Stimulated activated naive CD8-positive, alpha-beta T cell treated with anti-CD3 and anti-CD28 coated beads, Interleukin-15, Interleukin-2, amounts not matched to agents 100 ng/mL and 50 ng/mL, for 24 hours (primary cell): Measurements from ENCODE around the gene LRCOL1.

ENCODE experiments used
- H3K27ac Mint-ChIP-seq: one replicate; pipeline ENCODE4 v1.8.0; 2021; ENCODE audit warnings: mild to moderate bottlenecking, mixed read lengths
- H3K27me3 Mint-ChIP-seq: one replicate; pipeline ENCODE4 v1.8.0; 2021; ENCODE audit warnings: mixed read lengths
- H3K36me3 Mint-ChIP-seq: one replicate; pipeline ENCODE4 v1.8.0; 2021; ENCODE audit warnings: low read depth, mixed read lengths
- H3K4me1 Mint-ChIP-seq: one replicate; pipeline ENCODE4 v1.8.0; 2021; ENCODE audit warnings: low read depth, mixed read lengths
- H3K4me3 Mint-ChIP-seq: one replicate; pipeline ENCODE4 v1.8.0; 2021; ENCODE audit warnings: mild to moderate bottlenecking, mixed read lengths
- H3K9me3 Mint-ChIP-seq: one replicate; pipeline ENCODE4 v1.8.0; 2021; ENCODE audit warnings: mixed read lengths

LRCOL1 gene

GRCh38 chr12:132625731-132626430, 15.5 kb upstream of the LRCOL1 start:
- H3K36me3 Mint-ChIP-seq: peaks cover 53% of the 10 kb centered on the region
- no peaks in the 10 kb centered on the region for H3K4me1 Mint-ChIP-seq
- no peak overlapping the region for H3K4me3 Mint-ChIP-seq
- H3K27ac Mint-ChIP-seq: no peak overlapping the region
- no peaks in the 10 kb centered on the region for H3K9me3 Mint-ChIP-seq
- no peaks in the 10 kb centered on the region for H3K27me3 Mint-ChIP-seq

DNA sequence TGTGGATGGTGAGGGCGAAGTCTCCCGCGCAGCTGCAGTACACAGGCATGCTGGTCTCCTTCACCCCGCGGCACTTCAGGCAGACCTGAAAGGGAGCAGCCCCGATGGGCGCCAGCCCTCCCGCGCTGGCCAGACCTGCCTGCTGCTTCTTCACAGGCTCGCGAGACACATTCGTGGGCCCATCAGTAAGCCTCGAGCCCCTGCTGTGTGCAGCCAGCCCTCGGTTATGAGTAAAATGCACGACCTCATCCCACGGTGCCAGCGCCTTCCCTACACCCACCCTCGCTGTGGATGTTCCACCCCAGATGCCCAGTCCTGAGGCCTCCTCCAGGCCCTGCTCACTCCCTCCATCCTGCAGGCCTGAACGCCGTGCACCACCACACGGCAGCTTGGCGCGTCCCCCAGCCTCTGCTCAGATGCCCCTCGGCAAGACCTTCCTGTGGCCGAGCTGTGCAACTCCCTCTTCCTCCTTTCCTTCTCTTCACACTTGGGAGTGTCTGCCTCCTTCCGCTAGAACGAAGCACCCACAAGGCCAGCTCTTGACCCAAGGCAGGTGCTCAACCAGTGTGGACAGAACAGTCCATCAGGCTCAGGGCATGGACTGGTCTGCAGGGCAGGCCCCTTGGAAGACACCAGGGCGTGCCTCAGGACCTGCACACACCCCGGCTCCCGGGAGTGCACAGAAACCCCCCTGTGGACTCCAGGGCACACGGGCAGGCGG, 14.7 kb upstream of the LRCOL1 start:
- Mint-ChIP-seq H3K9me3 (no peaks in the 10 kb centered on the region), H3K4me3 (no peak overlapping the region), H3K27ac (no peak overlapping the region), H3K27me3 (no peaks in the 10 kb centered on the region), H3K36me3 (peaks cover 46% of the 10 kb centered on the region), H3K4me1 (no peaks in the 10 kb centered on the region)

DNA sequence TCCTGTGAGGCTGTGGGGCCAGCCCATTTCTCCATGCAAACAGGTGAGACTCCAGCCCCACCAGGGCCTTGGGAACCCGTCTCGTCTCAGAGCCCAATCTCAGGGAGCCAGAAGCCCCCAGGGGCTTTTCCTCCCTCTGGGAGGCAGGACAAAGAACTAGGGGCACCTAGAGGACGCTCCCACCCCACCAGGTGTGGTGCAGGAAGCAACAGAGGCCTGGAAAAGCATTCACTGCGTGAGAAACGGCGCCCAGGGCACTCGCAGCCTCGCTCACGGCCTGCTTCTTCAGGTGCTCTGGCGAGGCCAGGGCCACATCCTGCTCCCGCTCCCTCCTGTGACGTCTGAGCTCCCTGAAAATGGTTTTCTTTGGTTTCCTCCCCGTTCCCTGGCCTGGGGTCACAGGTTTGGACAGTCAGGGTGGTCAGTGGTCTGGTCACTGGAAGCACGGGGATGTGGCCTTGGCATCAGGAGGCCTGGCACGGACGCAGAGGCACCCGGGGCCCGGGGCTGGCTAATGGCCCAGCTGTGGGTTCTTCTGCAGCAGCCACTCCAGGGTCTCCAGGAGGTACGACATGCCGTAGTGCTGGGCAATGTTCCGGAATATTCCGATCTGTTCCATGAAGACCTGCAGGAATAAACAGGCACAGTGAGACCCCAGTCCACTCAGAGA, 13.9 kb upstream of the LRCOL1 start:
- Mint-ChIP-seq H3K36me3 (peaks cover 38% of the 10 kb centered on the region), H3K27ac (no peak overlapping the region), H3K4me3 (no peak overlapping the region), H3K27me3 (no peaks in the 10 kb centered on the region), H3K9me3 (no peaks in the 10 kb centered on the region), H3K4me1 (no peaks in the 10 kb centered on the region)

DNA sequence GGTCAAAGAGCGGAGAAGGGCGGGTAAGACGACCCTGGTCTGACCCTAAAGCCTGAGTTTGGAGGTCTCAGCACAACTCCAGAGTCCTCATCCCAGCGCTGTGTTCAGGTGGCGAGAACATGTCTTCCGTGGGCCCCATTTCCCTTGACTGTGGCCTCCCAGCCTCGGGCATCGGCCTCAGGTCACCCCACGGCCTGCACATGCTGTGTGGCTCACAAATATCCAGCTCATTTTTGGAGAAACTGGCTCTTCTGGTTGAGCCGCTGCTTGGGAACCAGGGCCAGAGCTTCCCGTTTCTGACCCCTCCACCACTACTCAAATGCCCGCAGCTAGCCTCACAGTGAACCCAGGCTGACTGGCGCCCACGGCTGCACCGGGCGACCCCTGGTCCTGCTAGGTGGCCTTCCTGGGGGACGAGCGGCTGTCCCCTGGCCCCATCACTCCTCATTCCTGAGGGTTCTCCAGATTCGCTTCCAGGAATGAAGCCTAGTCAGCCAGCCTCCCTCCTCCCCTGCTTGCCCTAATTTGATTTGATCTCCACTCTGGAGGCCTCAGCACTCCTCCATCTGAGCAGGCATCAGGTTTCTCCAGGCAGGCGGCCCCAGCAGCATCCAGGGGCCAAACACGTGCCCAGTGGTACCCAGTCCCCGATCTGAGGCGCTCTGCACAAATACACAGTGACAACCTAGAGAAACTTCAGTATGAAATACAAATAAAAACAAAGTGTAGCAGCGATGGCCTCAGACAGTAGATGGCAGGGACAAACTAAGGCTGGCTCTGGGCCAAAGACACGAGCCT, 12.9 kb upstream of the LRCOL1 start:
- H3K27me3 Mint-ChIP-seq: peaks cover under 1% of the 10 kb centered on the region
- peak overlapping the region; percentile 41 for H3K27ac Mint-ChIP-seq
- peaks cover 29% of the 10 kb centered on the region for H3K36me3 Mint-ChIP-seq
- no peaks in the 10 kb centered on the region for H3K4me1 Mint-ChIP-seq
- H3K4me3 Mint-ChIP-seq: no peak overlapping the region
- no peaks in the 10 kb centered on the region for H3K9me3 Mint-ChIP-seq

DNA sequence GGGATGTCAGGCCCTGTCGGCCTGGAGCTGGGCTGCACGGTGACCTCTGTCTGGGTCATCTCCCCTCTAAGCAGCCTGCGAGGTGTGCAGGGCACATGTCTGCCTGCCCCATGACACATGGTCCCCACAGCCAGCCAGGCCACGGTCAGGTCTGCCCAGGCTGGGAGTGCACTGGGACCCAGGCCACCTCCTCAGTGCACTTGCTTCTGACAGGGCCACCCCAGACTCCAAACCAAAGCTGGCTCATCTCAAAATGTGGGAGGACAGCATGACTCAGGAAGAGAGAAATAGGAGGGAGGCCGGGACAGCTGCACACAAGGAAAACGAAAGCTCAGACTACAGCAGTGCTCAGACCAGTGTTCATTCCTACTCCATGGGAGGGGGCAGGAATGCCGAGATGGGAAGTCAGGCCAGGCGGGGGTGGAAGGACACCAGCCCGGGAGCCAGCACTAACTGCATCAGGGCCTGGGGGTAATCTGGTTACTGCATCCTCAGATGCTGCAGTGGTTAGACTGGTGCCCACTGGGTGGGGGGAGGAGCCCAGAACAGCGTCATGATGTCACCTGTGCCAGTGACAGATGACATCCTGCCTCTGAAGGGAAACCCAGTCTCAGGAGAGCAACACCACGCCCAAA, 12.2 kb upstream of the LRCOL1 start:
- Mint-ChIP-seq H3K4me1 (peaks cover 6% of the 10 kb centered on the region), H3K4me3 (no peak overlapping the region), H3K36me3 (peaks cover 29% of the 10 kb centered on the region), H3K9me3 (peaks cover 3% of the 10 kb centered on the region), H3K27ac (no peak overlapping the region), H3K27me3 (peaks cover 7% of the 10 kb centered on the region)

DNA sequence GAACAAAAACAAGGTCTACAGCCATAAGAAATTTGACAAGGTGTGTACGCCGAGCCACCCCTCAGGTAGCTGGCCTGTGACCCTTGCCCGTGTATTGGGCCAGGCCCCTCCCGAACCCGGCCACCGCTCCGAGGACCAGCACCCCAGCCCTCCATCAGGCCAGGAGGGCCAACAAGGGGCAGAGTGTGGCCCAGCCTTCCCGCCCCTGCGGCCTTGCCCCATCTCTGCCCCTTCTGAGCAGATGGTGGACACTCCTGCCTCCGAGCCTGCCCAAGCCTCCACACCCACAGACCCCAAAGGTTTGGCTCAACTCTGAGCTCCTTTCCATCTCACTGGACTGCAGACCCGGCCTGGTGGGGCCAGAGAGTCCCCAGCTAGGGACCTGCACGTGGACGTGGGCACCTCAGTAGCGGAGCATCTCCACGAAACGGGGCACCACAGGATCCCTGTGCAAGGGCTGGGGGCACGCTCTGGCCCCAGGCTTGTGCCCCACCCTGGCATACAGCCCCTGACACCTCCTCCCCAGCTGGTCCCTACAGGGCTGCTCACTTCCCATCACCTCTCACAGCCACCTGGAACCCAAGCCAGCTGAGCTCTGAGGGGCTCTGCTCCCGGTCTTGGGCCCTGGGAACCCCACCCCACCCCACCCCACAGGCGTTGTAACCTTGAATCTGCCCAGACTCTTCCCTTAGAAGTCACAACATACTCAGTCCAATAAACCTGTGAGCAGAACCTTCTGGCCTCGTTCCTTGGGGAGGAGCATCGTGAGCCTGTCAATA, 11.5 kb upstream of the LRCOL1 start:
- Mint-ChIP-seq H3K4me3 (no peak overlapping the region), H3K36me3 (peaks cover 29% of the 10 kb centered on the region), H3K9me3 (peaks cover 3% of the 10 kb centered on the region), H3K27ac (no peak overlapping the region), H3K27me3 (peaks cover 14% of the 10 kb centered on the region), H3K4me1 (peaks cover 7% of the 10 kb centered on the region)

DNA sequence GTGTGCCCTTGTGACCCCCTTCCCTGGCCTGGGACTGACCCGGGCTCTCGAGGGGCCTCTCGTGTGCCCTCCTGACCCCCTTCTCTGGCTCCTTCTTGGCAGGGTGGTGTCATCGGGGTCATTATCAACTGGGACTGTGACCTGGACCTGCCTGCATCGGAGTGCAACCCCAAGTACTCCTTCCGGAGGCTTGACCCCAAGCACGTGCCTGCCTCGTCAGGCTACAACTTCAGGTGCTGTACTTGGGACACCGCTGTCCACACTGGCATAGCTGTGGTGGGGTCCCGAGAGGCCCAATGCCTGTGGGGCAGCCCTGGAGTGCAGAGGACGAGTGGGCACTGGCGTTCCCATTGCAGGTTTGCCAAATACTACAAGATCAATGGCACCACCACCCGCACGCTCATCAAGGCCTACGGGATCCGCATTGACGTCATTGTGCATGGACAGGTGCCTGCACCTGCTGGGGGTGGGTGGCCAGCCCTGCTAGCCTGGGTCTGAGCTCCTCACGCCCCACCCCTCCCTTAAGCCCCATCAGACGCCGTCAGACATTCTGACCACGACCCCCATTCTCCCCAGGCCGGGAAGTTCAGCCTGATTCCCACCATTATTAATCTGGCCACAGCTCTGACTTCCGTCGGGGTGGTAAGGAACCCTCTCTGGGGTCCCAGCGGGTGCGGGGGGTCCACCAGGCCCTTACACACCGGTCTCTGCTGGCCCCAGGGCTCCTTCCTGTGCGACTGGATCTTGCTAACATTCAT, 10.7 kb upstream of the LRCOL1 start:
- peaks cover 3% of the 10 kb centered on the region for H3K9me3 Mint-ChIP-seq
- H3K36me3 Mint-ChIP-seq: peaks cover 24% of the 10 kb centered on the region
- no peak overlapping the region for H3K27ac Mint-ChIP-seq
- peaks cover 18% of the 10 kb centered on the region for H3K27me3 Mint-ChIP-seq
- H3K4me1 Mint-ChIP-seq: peaks cover 7% of the 10 kb centered on the region
- no peak overlapping the region for H3K4me3 Mint-ChIP-seq

- Mint-ChIP-seq H3K4me1 (peaks cover 7% of the 10 kb centered on the region), H3K4me3 (no peak overlapping the region), H3K27ac (no peak overlapping the region), H3K9me3 (peaks cover 3% of the 10 kb centered on the region), H3K27me3 (peaks cover 25% of the 10 kb centered on the region), H3K36me3 (peaks cover 19% of the 10 kb centered on the region)
Measured at GRCh38 chr12:132620113-132620898, 9.9 kb upstream of the LRCOL1 start.

DNA sequence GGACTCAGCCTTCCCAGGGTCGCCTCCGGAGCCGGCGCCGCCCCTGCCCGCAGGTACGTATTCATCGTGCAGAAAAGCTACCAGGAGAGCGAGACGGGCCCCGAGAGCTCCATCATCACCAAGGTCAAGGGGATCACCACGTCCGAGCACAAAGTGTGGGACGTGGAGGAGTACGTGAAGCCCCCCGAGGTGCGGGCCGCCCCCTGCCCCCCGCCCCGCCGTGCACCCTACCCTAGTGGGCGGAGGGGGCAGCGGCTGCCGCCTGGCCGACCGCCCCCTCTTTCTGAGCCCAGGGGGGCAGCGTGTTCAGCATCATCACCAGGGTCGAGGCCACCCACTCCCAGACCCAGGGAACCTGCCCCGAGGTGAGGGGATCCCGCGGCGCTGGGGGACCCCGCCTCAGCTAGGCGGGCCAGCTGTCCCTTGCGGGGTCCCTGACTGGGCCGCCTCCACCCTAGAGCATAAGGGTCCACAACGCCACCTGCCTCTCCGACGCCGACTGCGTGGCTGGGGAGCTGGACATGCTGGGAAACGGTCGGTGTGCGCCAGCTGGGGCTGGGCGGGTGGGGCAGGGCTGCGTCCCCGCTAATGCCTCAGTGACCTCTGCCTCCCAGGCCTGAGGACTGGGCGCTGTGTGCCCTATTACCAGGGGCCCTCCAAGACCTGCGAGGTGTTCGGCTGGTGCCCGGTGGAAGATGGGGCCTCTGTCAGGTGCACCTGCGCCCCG, 9.2 kb upstream of the LRCOL1 start:
- H3K27me3 Mint-ChIP-seq: peaks cover 32% of the 10 kb centered on the region
- H3K27ac Mint-ChIP-seq: no peak overlapping the region
- no peak overlapping the region for H3K4me3 Mint-ChIP-seq
- peaks cover 11% of the 10 kb centered on the region for H3K4me1 Mint-ChIP-seq
- H3K9me3 Mint-ChIP-seq: peaks cover 3% of the 10 kb centered on the region
- peaks cover 13% of the 10 kb centered on the region for H3K36me3 Mint-ChIP-seq

DNA sequence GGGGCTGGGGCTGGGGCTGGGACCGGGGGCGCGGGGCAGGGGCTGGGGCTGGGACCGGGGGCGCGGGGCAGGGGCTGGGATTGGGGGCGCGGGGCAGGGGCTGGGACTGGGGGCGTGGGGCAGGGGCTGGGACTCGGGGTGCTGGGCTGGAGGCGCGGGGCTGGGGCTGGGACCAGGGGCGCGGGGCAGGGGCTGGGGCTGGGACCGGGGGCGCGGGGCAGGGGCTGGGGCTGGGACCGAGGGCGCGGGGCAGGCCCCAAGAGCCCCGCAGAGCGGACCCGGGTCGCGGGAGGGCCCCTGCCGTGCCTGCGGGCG, 8.6 kb upstream of the LRCOL1 start:
- no peak overlapping the region for H3K27ac Mint-ChIP-seq
- H3K36me3 Mint-ChIP-seq: peaks cover 13% of the 10 kb centered on the region
- peaks cover 11% of the 10 kb centered on the region for H3K4me1 Mint-ChIP-seq
- peaks cover 32% of the 10 kb centered on the region for H3K27me3 Mint-ChIP-seq
- peaks cover 3% of the 10 kb centered on the region for H3K9me3 Mint-ChIP-seq
- no peak overlapping the region for H3K4me3 Mint-ChIP-seq

DNA sequence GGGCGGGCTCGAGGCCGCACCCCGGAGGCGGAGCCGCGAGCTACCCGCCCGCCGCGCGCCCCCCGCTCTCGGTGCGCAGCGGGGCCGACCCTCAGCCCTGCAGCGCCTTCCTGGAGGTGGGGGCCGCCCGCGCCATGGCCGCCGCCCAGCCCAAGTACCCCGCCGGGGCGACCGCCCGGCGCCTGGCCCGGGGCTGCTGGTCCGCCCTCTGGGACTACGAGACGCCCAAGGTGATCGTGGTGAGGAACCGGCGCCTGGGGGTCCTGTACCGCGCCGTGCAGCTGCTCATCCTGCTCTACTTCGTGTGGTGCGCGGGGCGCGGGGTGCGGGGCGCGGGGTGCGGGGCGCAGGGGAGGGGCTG, 8.3 kb upstream of the LRCOL1 start, which contains the start of gene P2RX2:
Gene P2RX2, plus strand, starts transcription at position 94 of the 361 bp plus-strand sequence. Its CDS starts 41 bp downstream, at position 135.
- Mint-ChIP-seq H3K27me3 (peaks cover 32% of the 10 kb centered on the region), H3K4me3 (peak within 1 kb of the TSS; percentile 28), H3K4me1 (peaks cover 11% of the 10 kb centered on the region), H3K27ac (no peak within 1 kb of the TSS), H3K36me3 (peaks cover 10% of the 10 kb centered on the region), H3K9me3 (peaks cover 3% of the 10 kb centered on the region)
